Measurements from ENCODE around the gene APIP.

- TF ChIP-seq CREB1 (CRISPR knock-in tag; IDR thresholded peaks at IDR 0.05) (no peak), CTCF (IDR thresholded peaks at IDR 0.05) (no peak), JUN (CRISPR knock-in tag; IDR thresholded peaks at IDR 0.05) (no peak), MAX (CRISPR knock-in tag; IDR thresholded peaks at IDR 0.05) (no peak), E2F4 (CRISPR knock-in tag; IDR thresholded peaks at IDR 0.05; ENCODE audit: borderline replicate concordance, low read depth) (no peak), ATF3 (CRISPR knock-in tag; conservative IDR thresholded peaks at IDR 0.05) (no peak), ETV6 (CRISPR knock-in tag; IDR thresholded peaks at IDR 0.05) (no peak), ZNF219 (CRISPR knock-in tag; IDR thresholded peaks at IDR 0.05; ENCODE audit: borderline replicate concordance) (no peak), AR (CRISPR knock-in tag; IDR thresholded peaks at IDR 0.05) (no peak), SP1 (CRISPR knock-in tag; conservative IDR thresholded peaks at IDR 0.05) (no peak)
Measured at GRCh38 chr11:34890812-34891211, 25.4 kb downstream of the APIP start.
